ENCODE data around the gene GLMN. TPM values are rescaled to one million over a fixed set of nuclear protein-coding genes. Genes with fewer than 3 reads are reported as not detected.

The GLMN gene
- total RNA-seq, 4 donors from 2014 or later = 2.0 to 24.6 (median 13.4) TPM

- H3K36me3 ChIP-seq = no peaks in the 10 kb centered on the region
- no peak overlapping the region for H3K27ac ChIP-seq
- no peaks in the 10 kb centered on the region for H3K9me3 ChIP-seq
Measured at GRCh38 chr1:92340154-92340553, 41.4 kb upstream of the GLMN start.

DNA sequence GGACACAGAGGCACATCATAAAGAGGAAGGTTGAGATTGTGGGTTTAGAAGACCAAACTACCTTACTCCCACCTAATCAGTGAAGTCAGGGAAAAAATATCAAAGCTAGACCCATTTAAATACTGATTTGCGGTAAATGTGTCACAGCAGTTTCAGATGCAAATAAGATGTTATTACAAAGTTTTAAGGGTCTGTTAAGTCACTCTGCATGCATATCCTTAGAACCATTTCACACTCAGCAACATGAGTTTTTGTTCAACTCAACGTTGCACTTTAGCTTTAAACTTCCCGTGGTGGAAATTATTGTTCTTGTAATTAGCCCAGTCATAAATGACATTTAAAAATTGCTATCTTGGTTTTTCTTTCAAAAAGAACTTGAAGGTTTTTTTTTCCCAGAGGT is 34.9 kb upstream of the GLMN start:
- intact Hi-C loops (cut with DNase I; ENCODE audit: low total_unique reads) = no loop called here
- TF ChIP-seq CTCF (IDR thresholded peaks at IDR 0.05) = no peak
- TF ChIP-seq POLR2A (IDR thresholded peaks at IDR 0.05) = no peak
- Histone ChIP-seq H3K27ac (no peak overlapping the region), H3K4me3 (no peak overlapping the region), H3K36me3 (no peaks in the 10 kb centered on the region), H3K4me1 (no peaks in the 10 kb centered on the region), H3K9me3 (no peaks in the 10 kb centered on the region), H3K27me3 (no peaks in the 10 kb centered on the region)
- DNase-seq = no peak

More at GRCh38 chr1:92340154-92340553, 41.4 kb upstream of the GLMN start:
- intact Hi-C loops (cut with DNase I; ENCODE audit: low total_unique reads) = no loop called here
- Histone ChIP-seq H3K4me1 (no peaks in the 10 kb centered on the region), H3K27me3 (no peaks in the 10 kb centered on the region), H3K4me3 (no peak overlapping the region)
- TF ChIP-seq CTCF (IDR thresholded peaks at IDR 0.05) (no peak), POLR2A (IDR thresholded peaks at IDR 0.05) (no peak)
- DNase-seq = no peak

- no peak overlapping the region for H3K27ac ChIP-seq
- intact Hi-C loops (cut with DNase I; ENCODE audit: low total_unique reads) = no loop called here
- no peaks in the 10 kb centered on the region for H3K36me3 ChIP-seq
- no peak overlapping the region for H3K4me3 ChIP-seq
- no peaks in the 10 kb centered on the region for H3K27me3 ChIP-seq
- DNase-seq = no peak
- TF ChIP-seq CTCF (IDR thresholded peaks at IDR 0.05) (no peak), POLR2A (IDR thresholded peaks at IDR 0.05) (no peak)
- peaks cover 0 to 3% of the 10 kb centered on the region in 2 donors for H3K9me3 ChIP-seq
- H3K4me1 ChIP-seq = no peaks in the 10 kb centered on the region
Measured at GRCh38 chr1:92329347-92330129, 30.8 kb upstream of the GLMN start.

GRCh38 chr1:92327794-92328193 is 29.0 kb upstream of the GLMN start:
- no peak for TF ChIP-seq CTCF (IDR thresholded peaks at IDR 0.05)
- no peak for TF ChIP-seq POLR2A (IDR thresholded peaks at IDR 0.05)
- intact Hi-C loops (cut with DNase I; ENCODE audit: low total_unique reads) = no loop called here
- no peak for DNase-seq
- Histone ChIP-seq H3K36me3 (no peaks in the 10 kb centered on the region), H3K4me1 (no peaks in the 10 kb centered on the region), H3K27me3 (no peaks in the 10 kb centered on the region), H3K9me3 (peaks cover 0 to 3% of the 10 kb centered on the region in 2 donors), H3K27ac (no peak overlapping the region), H3K4me3 (no peak overlapping the region)

GRCh38 chr1:92326681-92327080 is 27.9 kb upstream of the GLMN start:
- H3K4me1 ChIP-seq = no peaks in the 10 kb centered on the region
- no peak overlapping the region for H3K27ac ChIP-seq
- H3K27me3 ChIP-seq = no peaks in the 10 kb centered on the region
- TF ChIP-seq CTCF (IDR thresholded peaks at IDR 0.05) (no peak), POLR2A (IDR thresholded peaks at IDR 0.05) (no peak)
- no peaks in the 10 kb centered on the region for H3K36me3 ChIP-seq
- no peak for DNase-seq
- H3K9me3 ChIP-seq = peaks cover 0 to 3% of the 10 kb centered on the region in 2 donors
- intact Hi-C loops (cut with DNase I; ENCODE audit: low total_unique reads) = no loop called here
- no peak overlapping the region for H3K4me3 ChIP-seq
